ENCODE results near the gene GPR17.

GPR17 gene

GRCh38 chr2:127645395-127646291, at the start of gene GPR17:
Gene GPR17 (plus strand): TSS chr2:127646153. CDS start chr2:127650736, 4,583 bp downstream.
- Histone ChIP-seq H3K4me3 (ENCODE audit: low read depth in 1 of 2, low read length in 2 of 2) (no peak within 1 kb of the TSS), H3K27ac (ENCODE audit: low read length) (no peak within 1 kb of the TSS)

GRCh38 chr2:127596311-127597045, 49.5 kb upstream of the GPR17 start:
- H3K27ac ChIP-seq (ENCODE audit: low read length): no peak overlapping the region
- no peaks in the 10 kb centered on the region for H3K27me3 ChIP-seq (ENCODE audit: low read depth, low read length)
- no peaks in the 10 kb centered on the region for H3K36me3 ChIP-seq (ENCODE audit: control insufficient read depth in 1 of 2, insufficient read depth in 2 of 2, low read length in 2 of 2)
- H3K9me3 ChIP-seq (ENCODE audit: control insufficient read depth in 1 of 2, low read length in 2 of 2): no peaks in the 10 kb centered on the region
- H3K4me1 ChIP-seq (ENCODE audit: control insufficient read depth in 1 of 2, insufficient read depth in 2 of 2, low read length in 2 of 2): no peaks in the 10 kb centered on the region
- H3K4me3 ChIP-seq (ENCODE audit: low read depth in 1 of 2, low read length in 2 of 2): no peak overlapping the region

More at GRCh38 chr2:127645395-127646291, at the start of gene GPR17:
- no peaks in the 10 kb centered on the region for H3K27me3 ChIP-seq (ENCODE audit: low read depth, low read length)
- peaks cover 9 to 76% of the 10 kb centered on the region in 2 donors for H3K4me1 ChIP-seq (ENCODE audit: control insufficient read depth in 1 of 2, insufficient read depth in 2 of 2, low read length in 2 of 2)
- H3K36me3 ChIP-seq (ENCODE audit: control insufficient read depth in 1 of 2, insufficient read depth in 2 of 2, low read length in 2 of 2): peaks cover 0 to 7% of the 10 kb centered on the region in 2 donors
- H3K9me3 ChIP-seq (ENCODE audit: control insufficient read depth in 1 of 2, low read length in 2 of 2): no peaks in the 10 kb centered on the region

- Histone ChIP-seq H3K27me3 (ENCODE audit: low read depth, low read length) (no peaks in the 10 kb centered on the region), H3K9me3 (ENCODE audit: control insufficient read depth in 1 of 2, low read length in 2 of 2) (no peaks in the 10 kb centered on the region), H3K27ac (ENCODE audit: low read length) (no peak overlapping the region), H3K4me1 (ENCODE audit: control insufficient read depth in 1 of 2, insufficient read depth in 2 of 2, low read length in 2 of 2) (no peaks in the 10 kb centered on the region), H3K36me3 (ENCODE audit: control insufficient read depth in 1 of 2, insufficient read depth in 2 of 2, low read length in 2 of 2) (no peaks in the 10 kb centered on the region), H3K4me3 (ENCODE audit: low read depth in 1 of 2, low read length in 2 of 2) (no peak overlapping the region)
These were observed 48.6 kb upstream of the GPR17 start for GRCh38 chr2:127597046-127597983.

GRCh38 chr2:127597984-127598380, 48.0 kb upstream of the GPR17 start:
- Histone ChIP-seq H3K4me3 (ENCODE audit: low read depth in 1 of 2, low read length in 2 of 2) (no peak overlapping the region), H3K4me1 (ENCODE audit: control insufficient read depth in 1 of 2, insufficient read depth in 2 of 2, low read length in 2 of 2) (no peaks in the 10 kb centered on the region), H3K36me3 (ENCODE audit: control insufficient read depth in 1 of 2, insufficient read depth in 2 of 2, low read length in 2 of 2) (no peaks in the 10 kb centered on the region), H3K27me3 (ENCODE audit: low read depth, low read length) (no peaks in the 10 kb centered on the region), H3K9me3 (ENCODE audit: control insufficient read depth in 1 of 2, low read length in 2 of 2) (no peaks in the 10 kb centered on the region), H3K27ac (ENCODE audit: low read length) (no peak overlapping the region)

- H3K36me3 ChIP-seq (ENCODE audit: control insufficient read depth in 1 of 2, insufficient read depth in 2 of 2, low read length in 2 of 2): no peaks in the 10 kb centered on the region
- H3K4me3 ChIP-seq (ENCODE audit: low read depth in 1 of 2, low read length in 2 of 2): no peak overlapping the region
- no peaks in the 10 kb centered on the region for H3K4me1 ChIP-seq (ENCODE audit: control insufficient read depth in 1 of 2, insufficient read depth in 2 of 2, low read length in 2 of 2)
- H3K9me3 ChIP-seq (ENCODE audit: control insufficient read depth in 1 of 2, low read length in 2 of 2): no peaks in the 10 kb centered on the region
- no peak overlapping the region for H3K27ac ChIP-seq (ENCODE audit: low read length)
- H3K27me3 ChIP-seq (ENCODE audit: low read depth, low read length): no peaks in the 10 kb centered on the region
These were observed 47.2 kb upstream of the GPR17 start for GRCh38 chr2:127598711-127599110.

- Histone ChIP-seq H3K36me3 (ENCODE audit: control insufficient read depth in 1 of 2, insufficient read depth in 2 of 2, low read length in 2 of 2) (no peaks in the 10 kb centered on the region), H3K27ac (ENCODE audit: low read length) (no peak overlapping the region), H3K4me3 (ENCODE audit: low read depth in 1 of 2, low read length in 2 of 2) (no peak overlapping the region), H3K4me1 (ENCODE audit: control insufficient read depth in 1 of 2, insufficient read depth in 2 of 2, low read length in 2 of 2) (no peaks in the 10 kb centered on the region), H3K27me3 (ENCODE audit: low read depth, low read length) (no peaks in the 10 kb centered on the region), H3K9me3 (ENCODE audit: control insufficient read depth in 1 of 2, low read length in 2 of 2) (no peaks in the 10 kb centered on the region)
These were observed 46.7 kb upstream of the GPR17 start for GRCh38 chr2:127599211-127599610.

GRCh38 chr2:127604986-127605385, 41.0 kb upstream of the GPR17 start:
- Histone ChIP-seq H3K27me3 (ENCODE audit: low read depth, low read length) (no peaks in the 10 kb centered on the region), H3K36me3 (ENCODE audit: control insufficient read depth in 1 of 2, insufficient read depth in 2 of 2, low read length in 2 of 2) (no peaks in the 10 kb centered on the region), H3K4me3 (ENCODE audit: low read depth in 1 of 2, low read length in 2 of 2) (no peak overlapping the region), H3K9me3 (ENCODE audit: control insufficient read depth in 1 of 2, low read length in 2 of 2) (no peaks in the 10 kb centered on the region), H3K4me1 (ENCODE audit: control insufficient read depth in 1 of 2, insufficient read depth in 2 of 2, low read length in 2 of 2) (no peaks in the 10 kb centered on the region), H3K27ac (ENCODE audit: low read length) (no peak overlapping the region)

DNA sequence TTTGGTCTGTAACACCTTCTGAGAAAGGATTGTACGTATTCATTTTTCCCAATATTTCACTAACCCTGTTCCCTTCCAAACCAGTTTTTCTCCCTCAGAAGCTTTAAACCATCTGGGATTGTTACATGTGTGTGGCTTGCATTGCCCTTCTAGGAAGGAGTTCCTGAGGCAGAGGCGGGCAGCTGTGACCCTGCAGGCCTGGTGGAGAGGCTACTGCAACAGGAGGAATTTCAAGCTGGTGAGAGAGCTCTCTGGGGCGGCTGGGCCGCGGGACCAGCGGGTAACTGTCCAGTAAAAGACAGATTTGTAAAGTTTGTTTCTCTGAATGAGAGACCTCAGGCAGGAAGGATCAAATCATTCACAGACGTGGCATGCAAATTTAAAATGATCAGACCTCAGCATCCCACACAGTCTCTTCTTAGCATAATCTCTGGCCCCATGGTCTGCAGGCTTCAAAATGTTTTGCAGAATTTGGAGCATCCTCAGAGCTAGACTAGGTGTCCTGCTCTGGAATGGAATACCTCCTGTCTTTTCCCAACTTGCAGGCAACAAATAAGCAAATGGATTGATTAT, 40.2 kb upstream of the GPR17 start:
- Histone ChIP-seq H3K4me1 (ENCODE audit: control insufficient read depth in 1 of 2, insufficient read depth in 2 of 2, low read length in 2 of 2) (no peaks in the 10 kb centered on the region), H3K9me3 (ENCODE audit: control insufficient read depth in 1 of 2, low read length in 2 of 2) (peaks cover 0 to 1% of the 10 kb centered on the region in 2 donors), H3K36me3 (ENCODE audit: control insufficient read depth in 1 of 2, insufficient read depth in 2 of 2, low read length in 2 of 2) (no peaks in the 10 kb centered on the region), H3K4me3 (ENCODE audit: low read depth in 1 of 2, low read length in 2 of 2) (no peak overlapping the region), H3K27me3 (ENCODE audit: low read depth, low read length) (no peaks in the 10 kb centered on the region), H3K27ac (ENCODE audit: low read length) (no peak overlapping the region)

DNA sequence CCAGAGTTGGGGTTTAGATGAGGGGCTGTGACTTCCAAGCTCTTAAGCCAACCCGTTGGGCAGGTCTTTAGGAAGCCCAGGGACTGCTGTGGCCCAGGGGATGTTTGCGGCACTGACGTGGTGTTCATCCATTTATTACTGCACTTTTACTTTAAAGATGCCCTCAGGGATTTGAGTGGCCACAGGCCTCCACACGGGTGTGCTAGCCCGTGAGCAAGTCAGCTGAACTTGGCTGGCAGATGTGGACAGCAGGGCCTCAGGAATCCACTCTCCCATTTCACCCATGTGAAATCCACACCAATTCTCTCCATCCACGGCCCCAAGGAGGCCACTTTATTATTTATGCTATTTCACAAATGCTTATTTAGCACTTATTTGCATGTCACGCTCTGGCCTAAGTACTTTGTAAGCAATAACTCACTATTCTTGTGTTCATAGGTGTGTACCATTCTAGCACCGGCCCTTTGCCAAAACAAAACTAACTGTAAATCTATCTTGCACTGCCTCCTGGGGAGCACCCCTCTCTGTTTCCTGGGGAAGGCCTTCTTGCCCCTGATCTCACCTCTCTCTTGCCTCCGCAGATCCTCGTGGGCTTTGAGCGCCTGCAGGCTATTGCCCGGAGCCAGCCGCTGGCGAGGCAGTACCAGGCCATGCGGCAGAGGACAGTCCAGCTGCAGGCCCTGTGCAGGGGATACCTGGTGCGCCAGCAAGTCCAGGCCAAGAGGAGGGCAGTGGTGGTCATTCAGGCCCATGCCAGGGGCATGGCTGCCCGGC, 39.1 kb upstream of the GPR17 start:
- no peaks in the 10 kb centered on the region for H3K27me3 ChIP-seq (ENCODE audit: low read depth, low read length)
- H3K36me3 ChIP-seq (ENCODE audit: control insufficient read depth in 1 of 2, insufficient read depth in 2 of 2, low read length in 2 of 2): no peaks in the 10 kb centered on the region
- H3K27ac ChIP-seq (ENCODE audit: low read length): no peak overlapping the region
- H3K4me1 ChIP-seq (ENCODE audit: control insufficient read depth in 1 of 2, insufficient read depth in 2 of 2, low read length in 2 of 2): no peaks in the 10 kb centered on the region
- H3K9me3 ChIP-seq (ENCODE audit: control insufficient read depth in 1 of 2, low read length in 2 of 2): peaks cover 0 to 10% of the 10 kb centered on the region in 2 donors
- no peak overlapping the region for H3K4me3 ChIP-seq (ENCODE audit: low read depth in 1 of 2, low read length in 2 of 2)

DNA sequence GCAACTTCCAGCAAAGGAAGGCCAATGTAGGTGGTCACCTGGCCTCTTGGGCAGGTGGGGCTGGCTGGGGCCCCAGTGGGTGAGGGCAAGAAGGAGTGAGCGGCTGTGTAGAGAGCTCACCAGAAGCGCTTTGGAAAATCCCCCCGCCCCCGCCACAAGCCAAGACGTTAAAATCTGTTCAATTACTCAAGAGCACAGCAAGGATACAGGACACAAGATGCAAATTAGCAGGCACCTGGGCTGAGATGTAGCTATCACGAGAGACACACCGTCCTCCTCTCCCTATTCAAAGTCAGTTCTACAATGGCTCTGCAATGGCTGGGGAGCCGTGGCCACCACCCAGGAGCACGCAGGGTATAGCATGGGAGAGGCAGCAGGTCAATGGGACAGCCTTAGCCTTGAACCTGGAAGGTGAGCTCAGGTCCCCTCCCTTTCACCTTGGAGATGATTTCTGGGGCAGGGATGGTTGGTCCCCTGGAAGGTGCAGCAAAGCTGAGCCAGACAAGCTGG, 38.5 kb upstream of the GPR17 start:
- H3K4me1 ChIP-seq (ENCODE audit: control insufficient read depth in 1 of 2, insufficient read depth in 2 of 2, low read length in 2 of 2): no peaks in the 10 kb centered on the region
- peaks cover 0 to 2% of the 10 kb centered on the region in 2 donors for H3K36me3 ChIP-seq (ENCODE audit: control insufficient read depth in 1 of 2, insufficient read depth in 2 of 2, low read length in 2 of 2)
- peaks cover 0 to 16% of the 10 kb centered on the region in 2 donors for H3K9me3 ChIP-seq (ENCODE audit: control insufficient read depth in 1 of 2, low read length in 2 of 2)
- no peak overlapping the region for H3K27ac ChIP-seq (ENCODE audit: low read length)
- no peaks in the 10 kb centered on the region for H3K27me3 ChIP-seq (ENCODE audit: low read depth, low read length)
- no peak overlapping the region for H3K4me3 ChIP-seq (ENCODE audit: low read depth in 1 of 2, low read length in 2 of 2)
